ENCODE data around the gene CHPT1.

Gene CHPT1

DNA sequence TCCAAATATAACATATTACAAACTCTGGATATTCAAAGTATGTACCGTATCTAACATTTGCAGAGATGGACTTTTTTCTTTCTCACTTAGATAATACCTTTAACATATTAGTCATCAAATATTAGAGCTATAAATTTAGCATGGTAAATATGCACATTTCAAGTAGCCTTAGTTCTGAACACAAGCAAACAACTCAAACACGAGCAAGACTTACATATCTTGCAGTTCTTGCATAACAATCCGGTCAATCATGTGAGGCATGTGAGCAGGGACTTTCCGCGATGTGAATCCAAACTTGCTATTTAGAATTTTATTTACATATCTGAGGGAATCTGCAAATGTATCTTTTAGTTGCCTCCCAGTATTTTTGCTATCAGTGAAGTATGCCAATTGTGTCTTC lies 63.9 kb downstream of the CHPT1 start:
- Histone ChIP-seq H3K79me2 (ENCODE audit: insufficient read depth, low read length) (no peaks in the 10 kb centered on the region), H3K27me3 (ENCODE audit: low read length) (no peaks in the 10 kb centered on the region), H3K9me2 (replicated peaks; ENCODE audit: insufficient read depth, low read length) (no peaks in the 10 kb centered on the region), H4K20me1 (ENCODE audit: low read depth, low read length) (no peaks in the 10 kb centered on the region), H3K36me3 (ENCODE audit: low read length) (peaks cover 9% of the 10 kb centered on the region; the same call in 1 of the 2 replicates), H3K4me3 (ENCODE audit: insufficient read depth, low read length, poor library complexity, severe bottlenecking) (no peak overlapping the region), H3K27ac (ENCODE audit: low read depth, low read length) (no peak overlapping the region), H3K9me3 (ENCODE audit: insufficient read depth, low read length) (no peaks in the 10 kb centered on the region), H3F3A (ENCODE audit: insufficient read depth) (0 out of 2 replicates have a peak, but pooled peaks cover 6% of the 10 kb centered on the region), H3K9ac (ENCODE audit: low read length) (no peak overlapping the region), H2AFZ (ENCODE audit: low read depth, low read length, severe bottlenecking) (no peak overlapping the region), H3K4me2 (ENCODE audit: low read depth, low read length, poor library complexity, severe bottlenecking) (no peak overlapping the region)
- TF ChIP-seq, protein P1, sequence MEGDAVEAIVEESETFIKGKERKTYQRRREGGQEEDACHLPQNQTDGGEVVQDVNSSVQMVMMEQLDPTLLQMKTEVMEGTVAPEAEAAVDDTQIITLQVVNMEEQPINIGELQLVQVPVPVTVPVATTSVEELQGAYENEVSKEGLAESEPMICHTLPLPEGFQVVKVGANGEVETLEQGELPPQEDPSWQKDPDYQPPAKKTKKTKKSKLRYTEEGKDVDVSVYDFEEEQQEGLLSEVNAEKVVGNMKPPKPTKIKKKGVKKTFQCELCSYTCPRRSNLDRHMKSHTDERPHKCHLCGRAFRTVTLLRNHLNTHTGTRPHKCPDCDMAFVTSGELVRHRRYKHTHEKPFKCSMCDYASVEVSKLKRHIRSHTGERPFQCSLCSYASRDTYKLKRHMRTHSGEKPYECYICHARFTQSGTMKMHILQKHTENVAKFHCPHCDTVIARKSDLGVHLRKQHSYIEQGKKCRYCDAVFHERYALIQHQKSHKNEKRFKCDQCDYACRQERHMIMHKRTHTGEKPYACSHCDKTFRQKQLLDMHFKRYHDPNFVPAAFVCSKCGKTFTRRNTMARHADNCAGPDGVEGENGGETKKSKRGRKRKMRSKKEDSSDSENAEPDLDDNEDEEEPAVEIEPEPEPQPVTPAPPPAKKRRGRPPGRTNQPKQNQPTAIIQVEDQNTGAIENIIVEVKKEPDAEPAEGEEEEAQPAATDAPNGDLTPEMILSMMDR (IDR thresholded peaks at IDR 0.05; ENCODE audit: insufficient read depth, low read length, poor library complexity, severe bottlenecking), result no peak
- no peak for TF ChIP-seq EZH2phosphoT487 (conservative IDR thresholded peaks at IDR 0.05; ENCODE audit: low read length)

GRCh38 chr12:101761781-101762180 lies 64.3 kb downstream of the CHPT1 start:
- Histone ChIP-seq H3K4me2 (ENCODE audit: low read depth, low read length, poor library complexity, severe bottlenecking) (no peak overlapping the region), H3K9ac (ENCODE audit: low read length) (no peak overlapping the region), H3K79me2 (ENCODE audit: insufficient read depth, low read length) (no peaks in the 10 kb centered on the region), H3K27ac (ENCODE audit: low read depth, low read length) (no peak overlapping the region), H3K9me3 (ENCODE audit: insufficient read depth, low read length) (no peaks in the 10 kb centered on the region), H3K9me2 (replicated peaks; ENCODE audit: insufficient read depth, low read length) (no peaks in the 10 kb centered on the region), H3K4me3 (ENCODE audit: insufficient read depth, low read length, poor library complexity, severe bottlenecking) (no peak overlapping the region), H4K20me1 (ENCODE audit: low read depth, low read length) (no peaks in the 10 kb centered on the region), H3K27me3 (ENCODE audit: low read length) (no peaks in the 10 kb centered on the region), H2AFZ (ENCODE audit: low read depth, low read length, severe bottlenecking) (no peak overlapping the region), H3K36me3 (ENCODE audit: low read length) (peaks cover 5% of the 10 kb centered on the region; the same call in 1 of the 2 replicates), H3F3A (ENCODE audit: insufficient read depth) (0 out of 2 replicates have a peak, but pooled peaks cover 6% of the 10 kb centered on the region)
- TF ChIP-seq, protein P1 (IDR thresholded peaks at IDR 0.05; ENCODE audit: insufficient read depth, low read length, poor library complexity, severe bottlenecking), result no peak
- no peak for TF ChIP-seq EZH2phosphoT487 (conservative IDR thresholded peaks at IDR 0.05; ENCODE audit: low read length)

- Histone ChIP-seq H2AFZ (ENCODE audit: low read depth, low read length, severe bottlenecking) (no peak overlapping the region), H3K4me2 (ENCODE audit: low read depth, low read length, poor library complexity, severe bottlenecking) (no peak overlapping the region), H3K9me3 (ENCODE audit: insufficient read depth, low read length) (no peaks in the 10 kb centered on the region), H3K27ac (ENCODE audit: low read depth, low read length) (no peak overlapping the region), H3K36me3 (ENCODE audit: low read length) (0 out of 2 replicates have a peak, but pooled peaks cover 3% of the 10 kb centered on the region), H3K9ac (ENCODE audit: low read length) (no peak overlapping the region), H4K20me1 (ENCODE audit: low read depth, low read length) (no peaks in the 10 kb centered on the region), H3K79me2 (ENCODE audit: insufficient read depth, low read length) (no peaks in the 10 kb centered on the region), H3F3A (ENCODE audit: insufficient read depth) (0 out of 2 replicates have a peak, but pooled peaks cover 6% of the 10 kb centered on the region), H3K4me3 (ENCODE audit: insufficient read depth, low read length, poor library complexity, severe bottlenecking) (no peak overlapping the region), H3K9me2 (replicated peaks; ENCODE audit: insufficient read depth, low read length) (no peaks in the 10 kb centered on the region), H3K27me3 (ENCODE audit: low read length) (no peaks in the 10 kb centered on the region)
- no peak for TF ChIP-seq EZH2phosphoT487 (conservative IDR thresholded peaks at IDR 0.05; ENCODE audit: low read length)
- TF ChIP-seq, protein P1 (IDR thresholded peaks at IDR 0.05; ENCODE audit: insufficient read depth, low read length, poor library complexity, severe bottlenecking), result no peak
Observed at GRCh38 chr12:101763246-101763931, 65.9 kb downstream of the CHPT1 start.

Data from SU-DHL-6 (cell line).